OCI-LY3 (cell line): ENCODE data around the gene GPR148.

Experiments used
- H2AFZ ChIP-seq: fragments of 200-600, 300-600 bp; shearing (Covaris generic); 2 replicates; pipeline ENCODE4 v1.6.0; 2014; ENCODE audit warnings: antibody characterized with exemption, low read depth, low read length
- H3K27ac ChIP-seq: fragments of 200-600, 300-600 bp; sonication (generic); 2 replicates; pipeline ENCODE4 v1.5.1; 2014; ENCODE audit warnings: mild to moderate bottlenecking, low read length, moderate library complexity, mixed read lengths
- H3K27me3 ChIP-seq: fragments of 200-600, 300-600 bp; sonication (generic); 2 replicates; pipeline ENCODE4 v1.6.1; 2014; ENCODE audit warnings: low read depth, low read length, mixed read lengths
- H3K36me3 ChIP-seq: fragments of 200-600, 300-600 bp; sonication (generic); replicated peaks from 2 replicates; pipeline ENCODE3; 2014; ENCODE audit warnings: low read depth, low read length, mixed read lengths
- H3K4me1 ChIP-seq: fragments of 300-600, 200-600 bp; sonication (generic); 2 replicates; pipeline ENCODE4 v1.6.1; 2014; ENCODE audit warnings: low read length, mixed read lengths
- H3K4me2 ChIP-seq: fragments of 200-600, 300-600 bp; sonication (generic); 2 replicates; pipeline ENCODE4 v1.6.1; 2014; ENCODE audit warnings: low read length, mixed read lengths
- H3K4me3 ChIP-seq: fragments of 300-600, 200-600 bp; sonication (generic); 2 replicates; pipeline ENCODE4 v1.5.1; 2014; ENCODE audit warnings: antibody characterized with exemption, mild to moderate bottlenecking, low read length, moderate library complexity
- H3K79me2 ChIP-seq: fragments of 300-600, 200-600 bp; shearing (Covaris generic); 2 replicates; pipeline ENCODE4 v1.6.1; 2014; ENCODE audit warnings: mild to moderate bottlenecking, low read length, mixed read lengths
- H3K9ac ChIP-seq: fragments of 300-600, 200-600 bp; shearing (Covaris generic); 2 replicates; pipeline ENCODE4 v1.6.0; 2014; ENCODE audit warnings: mild to moderate bottlenecking, low read length, moderate library complexity
- H3K9me3 ChIP-seq: fragments of 200-600, 300-600 bp; shearing (Covaris generic); 2 replicates; pipeline ENCODE4 v1.6.1; 2014; ENCODE audit warnings: low read length, mixed read lengths; ENCODE audit not compliant: insufficient read depth
- H4K20me1 ChIP-seq: fragments of 200-600, 300-600 bp; sonication (generic); 2 replicates; pipeline ENCODE4 v1.6.1; 2016; ENCODE audit warnings: low read length, mixed read lengths; ENCODE audit not compliant: insufficient read depth
- CTCF ChIP-seq: fragments of 200-600, 300-600 bp; sonication (generic); IDR thresholded peaks from 2 replicates; pipeline ENCODE4 v1.5.1; 2014; ENCODE audit warnings: antibody characterized with exemption, low read length, low read depth
- EZH2phosphoT487 ChIP-seq: fragments of 200-600 bp; shearing (Covaris generic); IDR thresholded peaks from 2 replicates; pipeline ENCODE4 v1.6.1; 2018; ENCODE audit warnings: antibody characterized with exemption, mixed run types, low read depth

The GPR148 gene

GRCh38 chr2:130759906-130760753 is 31.3 kb downstream of the GPR148 start:
- no peak overlapping the region for H3K4me3 ChIP-seq
- no peaks in the 10 kb centered on the region for H3K27me3 ChIP-seq
- no peaks in the 10 kb centered on the region for H3K9me3 ChIP-seq
- TF ChIP-seq CTCF (no peak), EZH2phosphoT487 (no peak)
- no peaks in the 10 kb centered on the region for H4K20me1 ChIP-seq
- no peak overlapping the region for H3K27ac ChIP-seq
- H2AFZ ChIP-seq = no peak overlapping the region
- no peaks in the 10 kb centered on the region for H3K36me3 ChIP-seq
- H3K4me1 ChIP-seq = no peaks in the 10 kb centered on the region
- no peaks in the 10 kb centered on the region for H3K79me2 ChIP-seq
- no peak overlapping the region for H3K9ac ChIP-seq
- H3K4me2 ChIP-seq = no peak overlapping the region

- no peaks in the 10 kb centered on the region for H3K79me2 ChIP-seq
- no peaks in the 10 kb centered on the region for H3K36me3 ChIP-seq
- TF ChIP-seq EZH2phosphoT487 (no peak), CTCF (no peak)
- no peak overlapping the region for H3K27ac ChIP-seq
- no peak overlapping the region for H2AFZ ChIP-seq
- no peaks in the 10 kb centered on the region for H3K9me3 ChIP-seq
- no peaks in the 10 kb centered on the region for H3K4me1 ChIP-seq
- H3K27me3 ChIP-seq = no peaks in the 10 kb centered on the region
- no peak overlapping the region for H3K4me3 ChIP-seq
- H3K9ac ChIP-seq = no peak overlapping the region
- H3K4me2 ChIP-seq = no peak overlapping the region
- no peaks in the 10 kb centered on the region for H4K20me1 ChIP-seq
Measured at GRCh38 chr2:130760754-130761751, 32.2 kb downstream of the GPR148 start.

- TF ChIP-seq EZH2phosphoT487 = no peak
- TF ChIP-seq CTCF = no peak
- Histone ChIP-seq H3K9me3 (no peaks in the 10 kb centered on the region), H3K4me2 (no peak overlapping the region)
Measured at GRCh38 chr2:130762031-130762909, 33.4 kb downstream of the GPR148 start.

More at GRCh38 chr2:130762031-130762909, 33.4 kb downstream of the GPR148 start:
- no peak overlapping the region for H2AFZ ChIP-seq
- H3K4me3 ChIP-seq = no peak overlapping the region
- no peak overlapping the region for H3K9ac ChIP-seq
- no peaks in the 10 kb centered on the region for H3K4me1 ChIP-seq
- no peak overlapping the region for H3K27ac ChIP-seq
- no peaks in the 10 kb centered on the region for H4K20me1 ChIP-seq
- no peaks in the 10 kb centered on the region for H3K79me2 ChIP-seq
- no peaks in the 10 kb centered on the region for H3K36me3 ChIP-seq
- H3K27me3 ChIP-seq = no peaks in the 10 kb centered on the region
